PC-3 (cell line): Measurements from ENCODE around the gene PKD1L1.
"Not testable (repeated sequence)": the region's sequence is repeated elsewhere in the genome, so short reads cannot be mapped to it uniquely, and the experiment has no call there.

ENCODE experiments used
- EZH2 ChIP-seq: fragments of 300-600 bp; sonication (generic); IDR thresholded peaks from one replicate; pipeline ENCODE4 v1.6.1; 2017; ENCODE audit warnings: antibody characterized with exemption, mild to moderate bottlenecking, low read length; ENCODE audit not compliant: unreplicated experiment
- TF ChIP-seq, protein P1 (sequence below): fragments of 300-600 bp; sonication (generic); conservative IDR thresholded peaks from 2 replicates; pipeline ENCODE4 v1.5.1; 2017; ENCODE audit warnings: antibody characterized with exemption, low read depth, mild to moderate bottlenecking, low read length

DNA sequence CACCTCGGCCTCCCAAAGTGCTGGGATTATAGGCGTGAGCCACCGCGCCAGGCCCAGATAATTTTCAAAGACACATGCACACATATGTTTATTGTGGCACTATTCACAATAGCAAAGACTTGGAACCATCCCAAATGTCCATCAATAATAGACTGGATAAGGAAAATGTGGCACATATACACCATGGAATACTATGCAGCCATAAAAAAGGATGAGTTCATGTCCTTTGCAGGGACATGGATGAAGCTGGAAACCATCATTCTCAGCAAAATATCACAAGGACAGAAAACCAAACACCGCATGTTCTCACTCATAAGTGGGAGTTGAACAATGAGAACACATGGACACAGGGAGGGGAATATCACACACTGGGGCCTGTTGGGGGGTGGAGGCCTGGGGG is 32.4 kb upstream of the PKD1L1 start:
- TF ChIP-seq, protein P1, sequence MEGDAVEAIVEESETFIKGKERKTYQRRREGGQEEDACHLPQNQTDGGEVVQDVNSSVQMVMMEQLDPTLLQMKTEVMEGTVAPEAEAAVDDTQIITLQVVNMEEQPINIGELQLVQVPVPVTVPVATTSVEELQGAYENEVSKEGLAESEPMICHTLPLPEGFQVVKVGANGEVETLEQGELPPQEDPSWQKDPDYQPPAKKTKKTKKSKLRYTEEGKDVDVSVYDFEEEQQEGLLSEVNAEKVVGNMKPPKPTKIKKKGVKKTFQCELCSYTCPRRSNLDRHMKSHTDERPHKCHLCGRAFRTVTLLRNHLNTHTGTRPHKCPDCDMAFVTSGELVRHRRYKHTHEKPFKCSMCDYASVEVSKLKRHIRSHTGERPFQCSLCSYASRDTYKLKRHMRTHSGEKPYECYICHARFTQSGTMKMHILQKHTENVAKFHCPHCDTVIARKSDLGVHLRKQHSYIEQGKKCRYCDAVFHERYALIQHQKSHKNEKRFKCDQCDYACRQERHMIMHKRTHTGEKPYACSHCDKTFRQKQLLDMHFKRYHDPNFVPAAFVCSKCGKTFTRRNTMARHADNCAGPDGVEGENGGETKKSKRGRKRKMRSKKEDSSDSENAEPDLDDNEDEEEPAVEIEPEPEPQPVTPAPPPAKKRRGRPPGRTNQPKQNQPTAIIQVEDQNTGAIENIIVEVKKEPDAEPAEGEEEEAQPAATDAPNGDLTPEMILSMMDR, result not testable (repeated sequence)
- not testable (repeated sequence) for TF ChIP-seq EZH2
